A172 (cell line): ENCODE measurements around the gene DIP2C. TPM values are rescaled to one million over a fixed set of nuclear protein-coding genes. Genes with fewer than 3 reads are reported as not detected.
"Not testable (repeated sequence)": the region's sequence is repeated elsewhere in the genome, so short reads cannot be mapped to it uniquely, and the experiment has no call there.

Experiments used
- DNase-seq: peaks from one replicate; pipeline ENCODE4 v3.0.0-alpha.2; 2015; ENCODE audit warnings: low spot score
- total RNA-seq: library from RNA; depleted of rRNA; stranded (reverse); fragments of >200 nt; shearing (Covaris generic); gene quantifications from 2 replicates; pipeline ENCODE4 v1.2.3, GENCODE V29; 2014

The DIP2C gene
- total RNA-seq, 1 experiment from 2014 or later = 12.8 TPM

DNA sequence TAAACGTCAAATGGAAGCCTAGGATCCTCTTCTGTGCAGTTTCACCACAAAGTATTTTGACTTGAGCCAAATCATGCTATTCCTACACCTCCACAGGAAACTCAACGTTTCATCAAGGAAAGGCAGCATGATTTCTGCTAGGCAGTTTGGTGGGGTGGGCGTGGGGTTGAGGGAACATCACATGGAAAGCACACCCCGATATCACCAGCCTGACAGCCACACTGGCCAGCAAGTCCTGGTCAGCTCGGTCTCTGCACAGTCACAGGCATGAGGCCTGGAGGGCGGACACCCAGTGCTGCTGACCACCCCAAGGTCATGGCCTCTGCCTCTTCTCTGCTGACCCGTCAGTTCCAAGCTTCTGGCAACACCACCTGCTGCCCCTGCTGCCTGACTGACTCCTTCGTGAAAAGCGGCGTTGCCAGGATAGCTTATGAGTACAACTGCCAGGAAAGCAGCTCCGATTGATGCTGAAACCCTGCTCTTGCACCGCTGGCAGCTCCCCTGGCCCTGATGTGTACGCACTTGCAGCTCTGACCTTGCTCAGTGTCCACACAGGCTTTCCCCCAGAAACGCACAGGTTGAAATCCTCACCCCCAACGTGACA lies 171.5 kb downstream of the DIP2C start:
- DNase-seq = no peak

DNA sequence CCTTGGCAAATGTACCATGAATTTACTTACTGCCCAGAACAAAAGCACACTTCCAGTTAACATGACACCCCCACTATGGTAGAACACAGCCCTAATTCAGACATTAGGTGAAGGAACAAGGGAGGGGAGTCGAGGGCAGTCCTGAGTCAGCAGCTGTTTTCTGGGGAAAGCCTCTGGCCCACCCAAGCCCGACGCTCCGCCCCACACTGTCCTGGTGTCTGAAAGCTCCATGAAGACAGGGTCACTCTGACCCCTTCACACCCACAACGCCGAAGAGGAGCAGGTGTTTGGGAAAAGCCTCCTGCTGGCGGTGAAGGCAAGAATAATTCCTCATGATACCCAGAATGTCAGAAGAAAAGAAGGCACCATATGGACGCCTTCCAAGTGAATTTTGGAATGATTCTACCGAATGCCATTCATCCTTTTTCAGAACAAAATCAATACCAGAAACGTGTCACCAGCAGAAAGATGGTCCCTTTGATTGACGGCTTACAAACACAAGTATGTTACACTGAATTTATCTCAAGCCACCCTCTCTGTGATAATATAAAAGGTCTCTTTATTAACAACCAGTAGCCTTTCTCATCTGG lies 172.1 kb downstream of the DIP2C start:
- DNase-seq = no peak

GRCh38 chr10:516764-517163 lies 172.7 kb downstream of the DIP2C start:
- DNase-seq = no peak

DNA sequence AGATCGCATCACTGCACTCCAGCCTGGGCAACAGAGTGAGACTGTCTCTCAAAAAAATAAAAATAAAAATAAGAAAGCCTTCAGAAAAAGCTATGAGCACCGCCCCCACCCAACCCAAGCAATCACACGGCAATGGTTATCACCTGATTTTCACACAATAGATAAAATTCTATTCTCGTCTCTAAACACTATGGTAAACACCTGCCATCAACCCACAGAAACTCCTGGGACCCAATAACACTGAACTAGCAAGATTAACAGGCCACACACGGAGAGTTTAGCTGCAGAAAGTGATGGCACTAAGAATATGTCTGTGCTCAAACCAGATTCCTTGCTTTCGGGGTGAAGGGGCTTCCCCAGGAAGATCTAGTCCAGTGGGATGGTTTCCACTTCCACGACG lies 173.8 kb downstream of the DIP2C start:
- DNase-seq = no peak

DNA sequence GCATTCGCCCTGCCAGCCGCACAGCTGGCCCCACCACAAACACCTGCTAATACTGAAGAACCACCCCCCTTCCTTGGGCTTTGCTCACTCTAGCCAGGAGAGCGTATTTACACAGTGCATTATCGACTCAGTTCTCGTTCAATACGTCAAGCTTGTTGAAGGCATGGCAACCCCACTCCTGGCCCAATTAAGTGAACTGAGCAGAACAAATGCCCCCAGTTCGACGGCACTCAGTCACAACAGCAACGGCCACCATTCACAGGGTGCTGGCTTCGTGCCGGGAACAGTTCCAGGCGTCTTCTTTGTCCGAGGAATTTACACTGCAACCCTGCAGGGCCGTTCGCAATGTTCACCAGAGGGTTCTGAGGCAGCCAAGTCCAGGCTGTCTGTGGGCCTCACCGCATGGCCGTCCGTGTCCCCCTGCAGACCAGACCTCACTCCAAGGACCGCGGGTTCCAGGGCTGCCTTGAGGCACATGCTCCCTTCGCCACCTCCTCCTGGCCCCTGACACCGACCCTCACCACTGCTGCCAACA lies 175.3 kb downstream of the DIP2C start:
- no peak for DNase-seq

DNA sequence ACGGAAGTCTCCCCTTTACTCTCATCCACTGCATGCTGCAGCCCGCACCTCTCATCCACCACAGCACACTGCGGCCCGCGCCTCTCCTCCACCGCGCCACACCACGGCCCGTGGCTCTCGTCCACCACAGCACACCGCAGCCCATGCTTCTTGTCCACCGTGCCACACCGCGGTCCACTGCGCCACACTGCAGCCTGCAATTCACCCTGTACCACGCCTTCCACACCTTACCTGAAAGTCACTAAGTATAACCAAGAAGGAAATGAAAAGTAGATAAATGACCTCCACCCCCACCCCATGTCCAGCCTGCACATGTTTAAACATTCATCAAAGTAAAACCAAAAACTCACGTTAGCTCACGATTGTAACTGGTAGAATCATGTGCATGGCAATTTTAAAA lies 176.1 kb downstream of the DIP2C start:
- no peak for DNase-seq

DNA sequence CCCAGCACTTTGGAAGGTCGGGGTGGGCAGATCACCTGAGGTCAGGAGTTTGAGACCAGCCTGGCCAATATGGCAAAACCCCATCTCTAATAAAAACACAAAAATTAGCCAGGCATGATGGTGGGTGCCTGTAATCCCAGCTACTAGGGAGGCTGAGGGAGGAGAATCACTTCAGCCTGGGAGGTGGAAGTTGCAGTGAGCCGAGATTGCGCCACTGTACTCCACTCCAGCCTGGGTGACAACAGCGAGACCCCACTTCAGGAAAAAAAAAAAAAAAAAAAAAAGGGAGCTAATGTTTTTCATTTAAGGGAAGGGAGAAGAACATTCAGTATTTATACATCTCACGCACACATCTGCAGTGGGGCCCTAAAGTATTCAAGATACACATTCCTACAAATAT lies 176.8 kb downstream of the DIP2C start:
- DNase-seq = not testable (repeated sequence)

DNA sequence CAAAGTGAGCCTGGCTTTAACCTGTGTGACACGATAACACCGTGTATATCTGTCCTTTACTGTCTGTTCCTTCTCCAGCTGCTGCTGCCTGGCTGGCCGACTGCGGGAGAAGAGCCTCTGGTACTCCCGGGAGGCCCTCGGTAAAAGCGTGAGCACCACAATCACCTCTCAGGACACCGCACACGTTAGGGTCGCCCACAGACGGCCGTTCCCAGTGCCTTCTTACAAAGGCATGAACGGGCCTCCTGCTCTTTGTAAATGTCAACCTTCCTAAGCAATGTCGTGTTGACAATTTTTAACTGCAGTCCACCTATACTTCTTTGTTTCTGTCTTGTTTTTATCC lies 177.6 kb downstream of the DIP2C start:
- DNase-seq = no peak

GRCh38 chr10:511101-511848 lies 178.2 kb downstream of the DIP2C start:
- peak; percentile 89 for DNase-seq

DNA sequence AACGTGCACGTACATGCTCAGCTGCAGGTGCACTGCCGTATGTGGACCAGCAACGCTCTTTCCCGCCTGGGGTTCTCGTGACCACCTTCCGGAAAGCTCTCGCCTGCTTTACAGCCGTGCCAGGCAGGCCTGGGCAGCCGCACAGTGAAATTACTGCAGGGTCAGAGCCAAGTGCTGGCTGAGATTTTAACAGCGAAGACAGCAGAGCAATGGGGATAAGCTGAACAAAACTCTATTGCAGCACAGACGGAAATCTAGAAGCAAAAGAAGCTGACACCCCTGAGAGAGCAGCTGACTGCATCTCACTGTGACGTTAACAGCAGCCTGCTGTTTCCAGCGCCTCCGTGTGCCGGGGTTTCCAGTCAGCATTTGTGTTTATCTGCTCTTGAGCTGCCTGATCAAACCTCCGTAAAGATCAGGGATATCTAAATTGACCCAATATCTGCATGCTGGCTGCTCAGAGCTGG lies 179.0 kb downstream of the DIP2C start:
- no peak for DNase-seq

- DNase-seq = no peak
These were observed 179.9 kb downstream of the DIP2C start for GRCh38 chr10:509361-510102.

DNA sequence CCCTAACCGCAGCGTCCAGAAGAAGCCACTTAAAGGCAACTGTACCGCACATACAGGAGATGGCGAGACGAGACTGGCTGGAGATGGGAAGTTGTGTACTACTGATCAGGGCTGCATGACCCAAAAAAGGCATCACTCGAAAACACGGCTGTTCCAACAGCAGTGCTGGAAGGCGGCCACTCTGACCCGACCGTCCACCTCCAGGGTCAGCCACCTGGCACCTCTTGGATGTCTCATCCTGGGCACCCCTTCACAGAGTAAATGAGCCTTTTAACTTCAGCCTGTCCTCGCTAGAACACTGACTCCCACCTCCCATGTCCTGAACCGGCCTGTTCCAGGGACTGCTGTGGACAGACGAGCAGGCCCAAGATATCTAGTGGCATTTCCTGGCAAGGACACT lies 180.7 kb downstream of the DIP2C start:
- no peak for DNase-seq

DNA sequence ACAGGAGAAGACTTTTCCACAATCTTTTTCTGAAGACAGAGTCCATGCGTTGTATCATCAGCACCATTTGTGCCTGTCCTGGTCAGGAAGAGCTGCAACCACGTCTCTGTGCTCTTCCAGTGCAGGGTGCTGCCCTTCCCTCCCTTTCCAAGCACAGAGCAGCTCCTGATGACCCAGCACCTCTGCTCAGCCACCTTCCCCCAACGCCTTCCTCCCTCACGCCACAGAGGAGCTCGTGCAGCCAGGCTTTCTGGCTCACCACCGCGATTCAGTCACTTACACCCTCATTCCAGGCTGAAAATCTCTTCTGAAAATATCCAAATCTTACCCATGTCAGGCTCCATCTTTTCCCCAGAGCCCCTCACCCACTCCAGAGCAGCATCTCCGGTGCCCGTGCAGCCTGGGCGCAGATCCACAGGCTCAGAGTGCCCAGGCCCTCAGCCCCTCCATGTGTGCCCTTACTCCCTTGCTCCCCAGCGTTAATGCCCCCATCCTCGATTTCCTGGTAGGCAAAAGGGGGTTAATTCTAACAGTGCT lies 181.5 kb downstream of the DIP2C start:
- no peak for DNase-seq

GRCh38 chr10:507355-507699 lies 182.1 kb downstream of the DIP2C start:
- no peak for DNase-seq

DNA sequence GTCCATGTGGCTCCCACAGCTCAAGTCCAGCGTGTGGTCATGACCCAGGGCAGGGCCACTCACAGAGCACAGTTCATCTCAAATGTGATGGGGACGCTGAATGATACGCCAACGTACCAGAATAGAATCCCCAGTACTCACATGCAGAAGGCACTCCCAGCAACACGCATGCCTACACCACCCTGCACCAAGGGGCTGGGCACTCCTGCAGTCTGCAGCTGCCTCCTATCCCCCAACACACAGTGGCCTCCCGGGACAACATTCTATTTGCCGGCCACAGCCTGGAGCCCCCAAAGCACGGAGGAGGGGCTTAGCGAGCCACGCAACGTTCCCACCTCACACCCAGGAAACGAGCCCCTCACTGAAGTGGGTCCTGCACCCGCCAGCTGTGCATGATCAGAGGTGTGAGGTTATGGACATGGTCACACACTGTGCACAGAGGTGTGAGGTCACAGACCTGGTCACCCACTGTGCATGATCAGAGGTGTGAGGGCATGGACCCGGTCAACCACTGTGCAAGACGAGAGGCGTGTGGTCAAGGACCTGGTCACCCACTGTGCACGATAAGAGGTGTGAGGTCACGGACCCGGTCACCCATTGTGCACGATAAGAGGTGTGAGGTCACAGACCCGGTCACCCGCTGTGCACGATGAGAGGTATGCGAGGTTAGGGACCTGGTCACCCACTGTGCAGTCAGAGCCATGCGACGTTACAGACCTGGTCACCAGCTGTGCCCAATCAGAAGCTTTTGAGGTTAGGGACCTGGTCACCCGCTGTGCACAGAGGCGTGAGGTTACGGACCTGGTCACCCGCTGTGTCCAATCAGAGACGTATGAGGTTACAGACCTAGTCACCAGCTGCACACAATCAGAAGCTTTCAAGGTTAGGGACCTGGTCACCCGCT lies 182.8 kb downstream of the DIP2C start:
- no peak for DNase-seq

- DNase-seq = no peak
These were observed 184.0 kb downstream of the DIP2C start for GRCh38 chr10:505419-505818.

GRCh38 chr10:504806-505205 lies 184.7 kb downstream of the DIP2C start:
- DNase-seq = no peak

DNA sequence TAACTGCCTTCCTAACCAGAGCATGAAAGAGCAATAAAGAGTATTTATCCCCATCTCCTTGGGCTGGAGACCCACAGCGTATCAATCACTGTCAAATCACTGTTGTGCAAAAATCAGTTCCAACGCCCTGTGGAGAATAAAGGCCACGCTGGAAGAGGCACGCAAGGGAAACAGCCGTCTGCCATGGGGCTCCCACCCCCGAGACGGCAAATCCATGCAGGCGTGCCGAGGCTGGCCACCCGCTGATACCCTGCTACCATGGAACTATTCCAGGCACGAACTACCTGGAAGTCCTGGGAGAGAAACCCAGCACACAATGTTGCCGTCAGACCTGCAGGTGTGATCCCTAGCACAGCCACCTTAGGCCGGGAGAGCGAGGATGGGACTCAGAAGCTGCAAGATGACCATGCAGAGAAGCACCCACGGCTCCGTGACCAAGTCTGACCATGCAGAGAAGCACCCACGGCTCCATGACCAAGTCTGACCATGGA lies 185.3 kb downstream of the DIP2C start:
- DNase-seq = no peak

DNA sequence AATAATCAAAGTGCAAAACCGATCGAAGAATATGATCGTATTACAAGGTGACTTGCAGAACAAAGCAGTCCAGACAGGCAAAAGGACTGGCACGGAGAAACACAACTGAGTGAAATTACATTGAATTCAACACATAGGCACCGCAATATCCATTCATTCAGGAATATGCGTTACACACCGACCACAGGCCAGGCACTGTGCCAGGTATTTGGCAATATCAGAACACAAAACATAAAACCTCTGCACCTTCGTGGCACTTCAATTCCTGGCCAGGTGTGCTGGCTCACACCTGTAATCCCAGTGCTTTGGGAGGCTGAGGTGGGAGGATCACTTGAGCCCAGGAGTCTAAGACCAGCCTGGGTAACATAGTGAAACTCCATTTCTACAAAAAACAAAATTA lies 187.9 kb downstream of the DIP2C start:
- no peak for DNase-seq

- no peak for DNase-seq
These were observed 188.6 kb downstream of the DIP2C start for GRCh38 chr10:500876-501275.

GRCh38 chr10:499991-500390 lies 189.5 kb downstream of the DIP2C start:
- DNase-seq = no peak
